HS-27A (cell line): ENCODE data around the gene KANTR.
A peak's percentile ranks its signal among the peaks of the same experiment; 100 is the strongest.

Experiments
- DNase-seq: peaks from one replicate; pipeline ENCODE4 v3.0.0-alpha.2; 2012; ENCODE audit warnings: low read depth, missing footprints

Gene KANTR

DNA sequence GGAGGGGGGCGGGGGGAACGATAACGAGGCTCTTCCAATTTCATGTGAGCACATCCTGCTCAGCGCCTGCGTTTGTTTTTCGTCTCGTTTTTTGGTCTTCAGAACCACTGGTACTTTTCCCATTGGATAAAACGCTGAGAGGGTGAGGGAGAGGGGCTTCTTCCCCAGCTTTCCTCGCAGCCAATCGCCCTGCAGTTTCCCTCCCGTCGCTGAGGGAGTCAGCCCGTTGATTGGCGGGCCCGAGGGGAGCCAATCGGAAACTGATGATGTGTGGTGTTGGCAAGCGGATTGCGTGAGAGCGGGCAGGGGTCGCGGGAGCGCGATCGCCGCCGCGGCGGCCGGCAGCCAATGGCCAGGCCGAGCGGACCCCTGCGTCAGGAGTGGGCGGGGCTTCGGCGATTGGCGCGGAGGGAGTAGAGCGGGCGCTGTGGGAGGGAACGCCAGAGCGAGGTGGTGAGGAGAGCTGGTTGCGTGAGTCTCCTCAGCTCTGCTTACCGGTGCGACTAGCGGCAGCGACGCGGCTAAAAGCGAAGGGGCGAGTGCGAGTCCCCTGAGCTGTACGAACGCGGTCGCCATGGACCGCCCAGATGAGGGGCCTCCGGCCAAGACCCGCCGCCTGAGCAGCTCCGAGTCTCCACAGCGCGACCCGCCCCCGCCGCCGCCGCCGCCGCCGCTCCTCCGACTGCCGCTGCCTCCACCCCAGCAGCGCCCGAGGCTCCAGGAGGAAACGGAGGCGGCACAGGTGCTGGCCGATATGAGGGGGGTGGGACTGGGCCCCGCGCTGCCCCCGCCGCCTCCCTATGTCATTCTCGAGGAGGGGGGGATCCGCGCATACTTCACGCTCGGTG, 11.8 kb upstream of the KANTR start, which contains the start of gene TSPYL2:
TSPYL2 (plus strand) TSS at position 443 of the 848 bp plus-strand sequence; CDS start at position 575, 132 bp downstream.
- DNase-seq, result peak; percentile 76

DNA sequence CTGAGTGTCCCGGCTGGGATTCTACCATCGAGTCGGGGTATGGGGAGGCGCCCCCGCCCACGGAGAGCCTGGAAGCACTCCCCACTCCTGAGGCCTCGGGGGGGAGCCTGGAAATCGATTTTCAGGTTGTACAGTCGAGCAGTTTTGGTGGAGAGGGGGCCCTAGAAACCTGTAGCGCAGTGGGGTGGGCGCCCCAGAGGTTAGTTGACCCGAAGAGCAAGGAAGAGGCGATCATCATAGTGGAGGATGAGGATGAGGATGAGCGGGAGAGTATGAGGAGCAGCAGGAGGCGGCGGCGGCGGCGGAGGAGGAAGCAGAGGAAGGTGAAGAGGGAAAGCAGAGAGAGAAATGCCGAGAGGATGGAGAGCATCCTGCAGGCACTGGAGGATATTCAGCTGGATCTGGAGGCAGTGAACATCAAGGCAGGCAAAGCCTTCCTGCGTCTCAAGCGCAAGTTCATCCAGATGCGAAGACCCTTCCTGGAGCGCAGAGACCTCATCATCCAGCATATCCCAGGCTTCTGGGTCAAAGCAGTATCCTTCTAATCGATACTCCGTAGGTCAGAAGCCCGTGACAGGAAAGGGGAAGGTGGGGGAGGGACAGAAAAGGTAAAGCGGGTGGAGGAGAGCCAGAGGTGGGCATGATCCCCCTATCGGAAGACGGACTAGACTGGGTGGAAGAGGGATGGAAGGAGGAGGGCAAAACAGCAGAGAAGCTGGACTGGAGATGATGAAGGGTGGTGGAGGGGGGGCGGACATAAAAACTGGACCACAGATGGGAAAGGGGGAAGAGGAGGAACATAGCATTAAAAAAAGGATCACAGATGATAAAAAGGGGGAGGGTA, 10.9 kb upstream of the KANTR start:
- no peak for DNase-seq

DNA sequence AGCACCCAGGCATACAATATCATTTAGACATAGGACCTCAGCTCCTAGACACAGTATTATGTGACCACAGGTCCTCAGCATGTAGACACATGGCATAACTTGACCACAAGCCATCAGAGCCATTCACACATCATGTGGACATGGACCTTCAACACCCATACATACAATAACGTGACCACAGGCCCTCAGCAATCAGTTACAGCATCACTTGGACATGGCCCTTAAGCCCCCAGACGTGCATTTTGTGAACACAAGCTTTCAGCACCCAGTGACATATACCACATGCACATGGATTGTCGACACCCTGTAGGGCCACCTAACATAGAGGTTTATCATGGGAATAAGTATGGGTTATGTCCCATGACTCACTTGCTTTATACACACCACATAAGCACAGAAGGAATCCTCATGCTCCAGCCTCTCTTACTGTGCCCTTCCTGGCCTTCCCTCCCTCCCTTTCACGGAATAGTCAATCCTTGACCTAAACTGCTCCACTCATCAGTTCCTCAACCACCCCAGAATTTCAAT, 9.8 kb upstream of the KANTR start:
- DNase-seq, result no peak

GRCh38 chrX:53084863-53085262, 9.1 kb upstream of the KANTR start:
- DNase-seq, result no peak

- no peak for DNase-seq
Observed at GRCh38 chrX:53085661-53086229, 8.2 kb upstream of the KANTR start.

DNA sequence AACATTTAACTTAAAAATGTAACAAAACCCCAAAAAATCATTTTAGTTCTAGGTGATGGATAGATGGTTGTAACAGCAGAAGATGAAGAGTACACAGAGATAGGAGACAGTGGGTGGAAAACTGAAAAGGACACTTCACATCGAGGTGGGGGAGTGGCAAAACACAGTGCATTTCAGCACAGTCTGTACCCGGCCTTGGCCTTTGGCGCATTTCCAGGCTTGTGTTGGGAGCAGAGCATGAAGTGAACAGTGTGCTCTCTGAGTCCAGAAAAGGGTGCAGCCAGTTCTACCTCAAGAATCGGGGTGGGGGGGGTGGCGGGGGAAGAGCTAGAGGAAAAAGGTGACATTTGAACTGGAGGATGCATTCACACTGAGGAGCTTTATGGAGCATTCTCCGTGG, 7.5 kb upstream of the KANTR start:
- no peak for DNase-seq

DNA sequence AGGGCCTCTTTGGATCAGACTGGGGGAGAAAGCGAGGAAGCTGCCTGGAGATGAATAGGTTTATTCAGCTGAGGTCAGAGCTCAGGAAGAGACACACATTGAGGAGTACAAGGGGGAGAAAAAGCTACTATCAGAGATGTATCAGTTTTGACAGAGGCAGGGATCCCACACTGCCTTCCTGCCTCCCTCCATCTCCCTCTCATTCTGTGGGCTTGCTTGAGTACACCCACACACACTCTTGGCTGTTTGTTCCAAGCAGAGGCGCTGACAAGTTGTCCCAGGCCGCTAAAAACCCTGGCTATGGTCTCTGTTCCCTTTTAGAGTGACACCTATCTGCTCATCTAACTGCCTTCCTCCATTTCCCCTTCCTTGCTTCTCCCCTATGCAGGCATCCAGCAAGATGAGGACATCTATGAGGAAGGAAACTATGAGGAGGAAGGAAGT, 6.5 kb upstream of the KANTR start:
- no peak for DNase-seq

- no peak for DNase-seq
Observed at GRCh38 chrX:53088136-53088974, 5.6 kb upstream of the KANTR start.

DNA sequence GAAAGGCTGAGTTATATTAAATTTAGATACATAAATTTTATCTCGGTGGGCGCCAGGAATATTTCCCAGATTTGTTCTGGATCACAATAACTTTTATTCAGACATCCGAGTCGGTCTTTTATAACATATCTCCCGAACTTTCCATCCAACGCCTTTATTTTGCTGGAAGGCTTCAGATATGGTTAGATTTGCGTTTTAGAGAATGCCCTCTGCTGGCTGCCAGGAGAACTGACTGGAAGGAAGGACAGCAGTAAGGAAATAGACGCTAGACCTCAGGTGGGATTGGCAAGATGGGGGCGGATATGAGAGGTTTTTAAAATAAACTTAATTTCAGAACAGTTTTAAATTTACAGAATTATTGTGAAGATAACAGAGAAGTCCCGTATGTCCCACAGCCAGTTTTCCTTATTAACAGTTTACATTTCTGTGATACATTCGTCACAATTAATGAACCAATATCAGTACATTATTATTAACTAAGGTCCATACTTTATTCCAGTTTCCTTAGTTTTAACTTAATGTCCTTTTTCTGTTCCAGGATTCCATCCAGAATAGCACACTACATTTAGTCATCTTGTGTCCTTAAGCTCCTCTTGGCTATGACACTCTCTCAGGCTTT, 4.6 kb upstream of the KANTR start:
- DNase-seq, result no peak

- no peak for DNase-seq
Observed at GRCh38 chrX:53089925-53090324, 4.0 kb upstream of the KANTR start.

DNA sequence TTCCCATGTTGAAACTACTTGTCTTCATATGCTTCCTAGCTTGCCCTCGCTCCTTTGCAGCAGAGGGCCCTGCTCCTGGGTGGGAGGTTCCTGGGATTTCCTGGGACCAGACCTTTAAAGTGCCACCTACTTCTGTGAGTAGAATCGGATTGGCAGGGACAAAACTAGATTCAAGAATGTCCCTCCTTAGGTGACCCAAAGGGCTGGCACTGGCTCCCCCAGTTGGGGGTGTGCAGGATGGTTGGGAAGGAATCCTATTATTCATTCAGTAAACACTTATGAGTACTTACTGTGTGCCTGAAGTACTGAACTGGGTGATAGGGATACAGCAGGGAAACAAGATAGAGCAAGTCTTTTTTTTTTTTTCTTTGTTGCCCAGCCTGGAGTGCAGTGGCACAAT, 2.6 kb upstream of the KANTR start:
- no peak for DNase-seq

- DNase-seq, result no peak
Observed at GRCh38 chrX:53093177-53093655, 726 bp upstream of the KANTR start.

GRCh38 chrX:53094582-53094905, 602 bp downstream of the KANTR start:
- no peak for DNase-seq

GRCh38 chrX:53095796-53096195, 1.9 kb downstream of the KANTR start:
- DNase-seq, result no peak

DNA sequence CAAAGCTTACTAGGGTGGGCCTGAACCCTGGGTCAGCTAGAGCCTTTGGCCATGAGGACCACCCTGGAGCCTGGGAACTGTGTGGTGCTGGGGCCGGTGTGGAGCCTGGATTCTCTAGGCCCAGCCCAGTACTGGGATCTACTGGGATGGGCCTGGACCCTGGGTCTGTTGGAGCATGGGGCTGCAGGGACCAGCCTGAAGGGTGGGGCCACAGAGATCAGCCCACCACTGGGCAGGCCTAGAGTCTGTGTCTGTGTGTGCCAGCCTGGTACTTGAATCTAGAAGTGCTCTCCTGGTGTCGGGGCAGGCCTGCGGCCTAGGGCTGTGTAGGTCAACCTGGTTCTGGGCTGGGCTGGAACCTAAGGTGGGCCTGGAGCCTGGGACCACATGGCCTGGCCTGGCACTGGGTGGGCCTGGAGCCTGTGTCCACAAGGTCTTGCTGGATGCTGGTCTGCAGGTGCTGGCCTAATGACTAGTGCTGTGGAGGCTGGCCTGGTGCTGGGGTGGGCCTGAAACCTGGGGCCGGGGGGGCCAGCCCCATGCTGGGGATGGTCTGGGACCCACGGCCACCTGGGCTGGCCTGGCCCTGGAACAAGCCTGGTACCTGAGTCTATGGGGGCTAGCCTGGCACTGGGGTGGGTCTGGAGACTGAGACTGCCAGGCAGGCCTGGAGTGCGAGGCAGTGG, 21.1 kb downstream of the KANTR start:
- no peak for DNase-seq

GRCh38 chrX:53115550-53115874, 21.6 kb downstream of the KANTR start:
- DNase-seq, result no peak

GRCh38 chrX:53116101-53116500, 22.2 kb downstream of the KANTR start:
- no peak for DNase-seq

- DNase-seq, result no peak
Observed at GRCh38 chrX:53122013-53122412, 28.1 kb downstream of the KANTR start.

DNA sequence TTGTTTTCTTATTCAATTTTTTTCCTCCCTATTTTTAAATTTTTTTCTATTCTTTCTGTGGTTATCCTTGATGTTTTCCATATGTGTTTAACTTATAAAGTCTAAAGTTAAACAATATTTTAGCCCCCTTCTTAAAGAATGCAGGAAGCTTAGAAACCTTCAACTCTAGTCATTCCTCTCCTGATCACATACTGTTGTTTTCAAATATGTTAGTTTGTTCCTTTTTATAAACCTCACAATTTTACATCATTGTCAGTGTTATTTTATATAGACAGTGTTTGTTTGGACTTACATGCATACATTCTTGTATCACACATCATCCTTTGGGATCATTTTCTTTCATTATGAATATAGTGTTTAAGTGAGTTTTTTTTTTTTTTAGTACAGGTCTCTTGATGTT, 31.6 kb downstream of the KANTR start:
- DNase-seq, result no peak

- DNase-seq, result no peak
Observed at GRCh38 chrX:53126377-53126776, 32.4 kb downstream of the KANTR start.
